MCF 10A (cell line): ENCODE data around the gene C20orf204. TPM values are rescaled to one million over a fixed set of nuclear protein-coding genes. Genes with fewer than 3 reads are reported as not detected.

Experiments
- BruUV-seq: library from RNA; stranded (reverse); fragments of 400-500 nt; replicated peaks from 2 replicates; lab custom pipeline; 2021; lab: Mats Ljungman, UMichigan
- CTCF ChIA-PET: fragments of 300-600 bp; sonication (Branson Sonifier 250); formaldehyde crosslinking; extraction: SDS; loops from one replicate; lab custom pipeline; 2021; ENCODE audit warnings: antibody characterized with exemption, inconsistent platforms; lab: Yijun Ruan, JAX
- POLR2A ChIA-PET: fragments of 300-600, 350-650 bp; sonication (Branson Sonifier 250); formaldehyde crosslinking; extraction: SDS; loops from one replicate; lab custom pipeline; 2020; ENCODE audit warnings: antibody characterized with exemption, inconsistent platforms; lab: Yijun Ruan, JAX
- DNase-seq: peaks from one replicate; pipeline ENCODE4 v3.0.0-alpha.2; 2018; ENCODE audit not compliant: unreplicated experiment
- H3K27ac Mint-ChIP-seq: one replicate; pipeline ENCODE4 v1.8.0; 2022; ENCODE audit warnings: mild to moderate bottlenecking, low read depth, mixed read lengths; ENCODE audit not compliant: unreplicated experiment
- H3K27me3 Mint-ChIP-seq: one replicate; pipeline ENCODE4 v1.8.0; 2022; ENCODE audit warnings: mixed read lengths; ENCODE audit not compliant: insufficient read depth, unreplicated experiment
- H3K36me3 Mint-ChIP-seq: one replicate; pipeline ENCODE4 v1.8.0; 2022; ENCODE audit warnings: mild to moderate bottlenecking, moderate library complexity, mixed read lengths; ENCODE audit not compliant: insufficient read depth, unreplicated experiment
- H3K4me1 Mint-ChIP-seq: one replicate; pipeline ENCODE4 v1.8.0; 2022; ENCODE audit warnings: mixed read lengths; ENCODE audit not compliant: insufficient read depth, unreplicated experiment
- H3K4me3 Mint-ChIP-seq: one replicate; pipeline ENCODE4 v1.8.0; 2022; ENCODE audit warnings: mild to moderate bottlenecking, moderate library complexity, mixed read lengths; ENCODE audit not compliant: unreplicated experiment
- H3K9me3 Mint-ChIP-seq: one replicate; pipeline ENCODE4 v1.8.0; 2022; ENCODE audit warnings: mixed read lengths; ENCODE audit not compliant: unreplicated experiment
- CTCF ChIP-seq: fragments of 200-600 bp; IDR thresholded peaks from one replicate; pipeline ENCODE4 v1.8.0; 2022; ENCODE audit warnings: antibody characterized with exemption, mild to moderate bottlenecking; ENCODE audit not compliant: unreplicated experiment
- intact Hi-C: fragments of 100-400 bp; cut with micrococcal nuclease; formaldehyde crosslinking; loops from 2 replicates; pipeline ENCODE4 v1.14.1; 2022
- total RNA-seq: library from RNA; stranded (reverse); gene quantifications from 2 replicates; pipeline ENCODE4 v1.2.3, GENCODE V29; 2022

C20orf204 gene
- total RNA-seq, 1 experiment from 2014 or later = 1.1 TPM

- H3K27ac Mint-ChIP-seq = peak overlapping the region; percentile 35
- no peak for DNase-seq
- peaks cover 11% of the 10 kb centered on the region for H3K4me1 Mint-ChIP-seq
- no peaks in the 10 kb centered on the region for H3K9me3 Mint-ChIP-seq
- ChIA-PET CTCF (interaction anchor here (0.5 to 10.8 kb wide), 37 partner anchors 8 to 500 kb away, joined by 3 to 284 read pairs (median 5); partner anchors contain the start of genes LKAAEAR1, OPRL1, RGS19 and TCEA2), POLR2A (interaction anchor here (0.6 to 3.8 kb wide), 17 partner anchors 9 to 291 kb away, joined by 3 to 26 read pairs (median 5); partner anchors contain the start of genes LKAAEAR1, PRPF6, SAMD10 and SOX18)
- no peak for TF ChIP-seq CTCF
- peak overlapping the region; percentile 65 for H3K4me3 Mint-ChIP-seq
- H3K36me3 Mint-ChIP-seq = peaks cover 18% of the 10 kb centered on the region
- intact Hi-C loops = loop anchor here (1.0 to 2.0 kb wide), 3 partner anchors 18 to 81 kb away; partner anchors contain the start of gene PRPF6
- no TSS peak for BruUV-seq
- H3K27me3 Mint-ChIP-seq = no peaks in the 10 kb centered on the region
Observed at GRCh38 chr20:64039293-64040160, 3.5 kb downstream of the C20orf204 start.

GRCh38 chr20:64040231-64041039 lies 4.5 kb downstream of the C20orf204 start:
- POLR2A ChIA-PET = interaction anchor here (0.5 to 3.8 kb wide), 11 partner anchors 9 to 1690 kb away, joined by 3 to 26 read pairs (median 3); partner anchors contain the start of genes LKAAEAR1, PRPF6, SAMD10 and TCEA2
- intact Hi-C loops = no loop called here
- Mint-ChIP-seq H3K4me3 (peak overlapping the region; percentile 14), H3K27ac (peak overlapping the region; percentile 35), H3K9me3 (no peaks in the 10 kb centered on the region), H3K27me3 (no peaks in the 10 kb centered on the region), H3K36me3 (peaks cover 11% of the 10 kb centered on the region), H3K4me1 (peaks cover 20% of the 10 kb centered on the region)
- TF ChIP-seq CTCF = no peak
- CTCF ChIA-PET = interaction anchor here (0.6 to 10.8 kb wide), 16 partner anchors 10 to 501 kb away, joined by 3 to 284 read pairs (median 8); partner anchors contain the start of genes OPRL1, RGS19 and TCEA2
- no TSS peak for BruUV-seq
- DNase-seq = no peak

DNA sequence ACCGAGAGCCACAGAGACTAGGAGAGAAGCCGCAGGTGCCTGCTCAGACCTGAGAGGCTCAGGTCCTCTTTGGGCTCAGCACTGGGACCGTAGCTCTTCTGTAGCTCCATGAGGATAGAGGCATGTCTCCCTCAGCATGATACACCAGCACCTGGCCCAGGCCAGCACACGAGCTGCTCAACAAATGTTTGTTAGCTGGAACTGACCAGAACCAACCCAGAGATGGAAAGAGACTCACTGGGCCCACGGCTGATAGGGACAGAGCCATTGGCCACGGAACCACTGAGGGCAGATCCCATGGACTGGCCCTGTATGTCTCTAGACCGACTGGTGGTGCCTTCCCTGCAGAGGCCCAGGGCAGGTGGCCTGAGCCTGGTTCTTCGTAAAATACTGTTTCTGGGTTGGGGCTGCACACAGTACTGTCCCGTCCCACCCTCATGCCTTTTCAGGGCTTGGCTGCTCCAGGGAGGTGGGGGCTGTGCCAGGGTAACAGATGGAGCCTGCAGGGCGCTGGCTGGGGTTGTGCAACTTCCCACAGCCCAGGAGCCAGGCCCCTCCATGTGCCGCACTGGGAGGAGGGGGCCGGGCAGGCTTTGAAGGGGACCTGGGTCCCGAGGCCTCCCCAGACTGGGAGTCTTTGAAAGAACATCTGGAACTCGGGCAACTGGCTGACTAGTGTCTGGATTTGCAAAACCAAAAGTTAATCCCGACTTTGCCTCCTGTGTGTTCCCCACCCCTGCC lies 5.2 kb downstream of the C20orf204 start:
- Mint-ChIP-seq H3K4me1 (peaks cover 27% of the 10 kb centered on the region), H3K9me3 (no peaks in the 10 kb centered on the region), H3K36me3 (peaks cover 7% of the 10 kb centered on the region), H3K27ac (peak overlapping the region; percentile 27), H3K27me3 (no peaks in the 10 kb centered on the region), H3K4me3 (no peak overlapping the region)
- no peak for TF ChIP-seq CTCF
- intact Hi-C loops = no loop called here
- DNase-seq = no peak
- CTCF ChIA-PET = interaction anchor here (1.6 to 10.8 kb wide), 5 partner anchors 15 to 79 kb away, joined by 6 to 284 read pairs (median 37); partner anchors contain the start of genes OPRL1, RGS19 and TCEA2
- POLR2A ChIA-PET = interaction anchor here (0.6 to 3.8 kb wide), 10 partner anchors 10 to 1691 kb away, joined by 3 to 26 read pairs (median 3); partner anchors contain the start of genes PRPF6, SAMD10, TCEA2 and UCKL1
- no TSS peak for BruUV-seq
